Left ventricle myocardium inferior (tissue), 1 donor: ENCODE measurements around the gene C4orf36. TPM values are rescaled to one million over a fixed set of nuclear protein-coding genes. Genes with fewer than 3 reads are reported as not detected.

ENCODE experiments used
- DNase-seq: peaks from one replicate; pipeline ENCODE4 v3.0.0-alpha.2; 2020
- H3K27ac ChIP-seq: fragments of 200-600 bp; replicated peaks from 2 replicates; pipeline ENCODE4 v1.8.0; 2021
- H3K27me3 ChIP-seq: fragments of 200-600 bp; 2 replicates; pipeline ENCODE4 v1.8.0; 2021; ENCODE audit warnings: low read depth
- H3K36me3 ChIP-seq: fragments of 200-600 bp; 2 replicates; pipeline ENCODE4 v1.8.0; 2021
- H3K4me1 ChIP-seq: fragments of 200-600 bp; 2 replicates; pipeline ENCODE4 v1.8.0; 2021
- H3K4me3 ChIP-seq: fragments of 200-600 bp; 2 replicates; pipeline ENCODE4 v1.8.0; 2021; ENCODE audit warnings: mild to moderate bottlenecking, moderate library complexity
- H3K9me3 ChIP-seq: fragments of 200-600 bp; replicated peaks from 2 replicates; pipeline ENCODE4 v1.8.0; 2021
- CTCF ChIP-seq: fragments of 200-600 bp; IDR thresholded peaks from 2 replicates; pipeline ENCODE4 v1.8.0; 2021; ENCODE audit warnings: antibody characterized with exemption, mild to moderate bottlenecking, borderline replicate concordance
- intact Hi-C: fragments of 100-400 bp; cut with micrococcal nuclease; formaldehyde crosslinking; loops from one replicate; pipeline ENCODE4 v1.11.0; 2022
- total RNA-seq: library from RNA; stranded (reverse); fragmentation: NEBNext Ultra II Directional; extraction: Animal tissue kit (Norgen Biotek cat#: 25700); gene quantifications from one replicate; pipeline ENCODE4 v1.2.1, GENCODE V29; 2021
- donor health status: DM: no; HTN: yes; CAD: no; lungs with severe emphysema.

Gene C4orf36
- total RNA-seq, 1 donor from 2014 or later: 0.96 TPM

GRCh38 chr4:86918539-86919072 lies 26.4 kb upstream of the C4orf36 start:
- TF ChIP-seq CTCF: no peak
- DNase-seq: no peak
- Histone ChIP-seq H3K4me3 (no peak overlapping the region), H3K4me1 (peaks cover 4% of the 10 kb centered on the region), H3K27me3 (no peaks in the 10 kb centered on the region), H3K36me3 (peaks cover 4% of the 10 kb centered on the region), H3K27ac (no peak overlapping the region), H3K9me3 (no peaks in the 10 kb centered on the region)
- intact Hi-C loops: no loop called here

GRCh38 chr4:86917212-86918039 lies 25.2 kb upstream of the C4orf36 start:
- TF ChIP-seq CTCF: no peak
- no peaks in the 10 kb centered on the region for H3K27me3 ChIP-seq
- DNase-seq: no peak
- no peaks in the 10 kb centered on the region for H3K9me3 ChIP-seq
- no peak overlapping the region for H3K4me3 ChIP-seq
- H3K36me3 ChIP-seq: peaks cover 4% of the 10 kb centered on the region
- intact Hi-C loops: no loop called here
- peaks cover 4% of the 10 kb centered on the region for H3K4me1 ChIP-seq
- no peak overlapping the region for H3K27ac ChIP-seq

DNA sequence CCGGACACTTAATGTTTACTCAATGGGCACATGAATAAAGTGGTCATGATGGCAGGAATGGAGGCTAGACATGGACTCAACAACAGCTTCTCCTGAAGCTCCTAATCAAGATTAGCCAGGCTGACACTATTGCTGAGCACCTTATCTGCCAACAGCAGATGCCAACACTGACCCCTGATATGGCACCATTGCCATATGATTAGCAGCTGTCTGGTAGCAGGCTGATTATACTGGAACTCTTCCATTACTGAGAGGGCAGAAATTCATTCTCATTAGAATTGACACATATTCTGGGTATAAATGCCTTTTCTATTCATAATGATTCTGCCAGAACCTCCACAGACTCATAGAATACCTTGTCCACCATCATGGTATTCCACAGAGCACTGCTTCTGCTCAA lies 24.2 kb upstream of the C4orf36 start:
- no peaks in the 10 kb centered on the region for H3K9me3 ChIP-seq
- no peak overlapping the region for H3K27ac ChIP-seq
- no peak for DNase-seq
- TF ChIP-seq CTCF: no peak
- no peaks in the 10 kb centered on the region for H3K27me3 ChIP-seq
- H3K4me3 ChIP-seq: no peak overlapping the region
- no peaks in the 10 kb centered on the region for H3K4me1 ChIP-seq
- intact Hi-C loops: no loop called here
- peaks cover 4% of the 10 kb centered on the region for H3K36me3 ChIP-seq

GRCh38 chr4:86910820-86911684 lies 18.8 kb upstream of the C4orf36 start:
- Histone ChIP-seq H3K9me3 (no peaks in the 10 kb centered on the region), H3K4me3 (no peak overlapping the region), H3K36me3 (peaks cover 4% of the 10 kb centered on the region), H3K27ac (no peak overlapping the region), H3K27me3 (no peaks in the 10 kb centered on the region), H3K4me1 (peaks cover 19% of the 10 kb centered on the region)
- TF ChIP-seq CTCF: no peak
- intact Hi-C loops: no loop called here
- DNase-seq: no peak

DNA sequence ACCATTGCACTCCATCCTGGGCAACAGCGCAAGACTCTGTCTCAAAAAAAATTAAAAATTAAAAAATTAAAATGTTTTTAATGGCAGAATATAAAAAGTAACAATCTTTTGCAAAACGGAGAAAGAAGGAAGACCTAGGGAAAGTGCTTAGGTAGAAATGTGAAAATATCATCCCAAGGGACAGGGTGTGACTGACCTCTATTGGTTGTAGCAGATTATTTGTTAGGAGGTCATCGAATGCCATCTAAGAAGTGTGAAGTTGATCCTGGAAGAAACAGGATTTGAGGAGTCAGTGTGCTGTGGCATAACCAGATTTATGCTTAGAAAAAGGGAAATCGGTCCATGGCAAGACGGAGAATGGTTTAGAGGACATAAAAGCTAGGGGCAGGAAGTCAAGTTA lies 18.1 kb upstream of the C4orf36 start:
- no peak for TF ChIP-seq CTCF
- Histone ChIP-seq H3K9me3 (no peaks in the 10 kb centered on the region), H3K27me3 (no peaks in the 10 kb centered on the region), H3K27ac (no peak overlapping the region), H3K36me3 (peaks cover 4% of the 10 kb centered on the region), H3K4me3 (no peak overlapping the region), H3K4me1 (peaks cover 19% of the 10 kb centered on the region)
- DNase-seq: no peak
- intact Hi-C loops: no loop called here
